GM18951 (cell line): Measurements from ENCODE around the gene PDXP.
A peak's percentile ranks its signal among the peaks of the same experiment; 100 is the strongest.
"Not testable (repeated sequence)": the region's sequence is repeated elsewhere in the genome, so short reads cannot be mapped to it uniquely, and the experiment has no call there.

ENCODE experiments used
- POLR2A ChIP-seq: IDR thresholded peaks from 4 replicates; pipeline ENCODE4 v1.6.1; 2011; ENCODE audit warnings: mild to moderate bottlenecking; ENCODE audit not compliant: insufficient read length, insufficient read depth; ENCODE audit errors: extremely low read depth
- in situ Hi-C: fragments of 300-500 bp; cut with MboI; formaldehyde crosslinking; loops from one replicate; pipeline ENCODE4 v1.12.0; 2022; ENCODE audit warnings: low sequenced_read_pairs, mixed read lengths, inconsistent platforms; ENCODE audit not compliant: unreplicated experiment

The PDXP gene

DNA sequence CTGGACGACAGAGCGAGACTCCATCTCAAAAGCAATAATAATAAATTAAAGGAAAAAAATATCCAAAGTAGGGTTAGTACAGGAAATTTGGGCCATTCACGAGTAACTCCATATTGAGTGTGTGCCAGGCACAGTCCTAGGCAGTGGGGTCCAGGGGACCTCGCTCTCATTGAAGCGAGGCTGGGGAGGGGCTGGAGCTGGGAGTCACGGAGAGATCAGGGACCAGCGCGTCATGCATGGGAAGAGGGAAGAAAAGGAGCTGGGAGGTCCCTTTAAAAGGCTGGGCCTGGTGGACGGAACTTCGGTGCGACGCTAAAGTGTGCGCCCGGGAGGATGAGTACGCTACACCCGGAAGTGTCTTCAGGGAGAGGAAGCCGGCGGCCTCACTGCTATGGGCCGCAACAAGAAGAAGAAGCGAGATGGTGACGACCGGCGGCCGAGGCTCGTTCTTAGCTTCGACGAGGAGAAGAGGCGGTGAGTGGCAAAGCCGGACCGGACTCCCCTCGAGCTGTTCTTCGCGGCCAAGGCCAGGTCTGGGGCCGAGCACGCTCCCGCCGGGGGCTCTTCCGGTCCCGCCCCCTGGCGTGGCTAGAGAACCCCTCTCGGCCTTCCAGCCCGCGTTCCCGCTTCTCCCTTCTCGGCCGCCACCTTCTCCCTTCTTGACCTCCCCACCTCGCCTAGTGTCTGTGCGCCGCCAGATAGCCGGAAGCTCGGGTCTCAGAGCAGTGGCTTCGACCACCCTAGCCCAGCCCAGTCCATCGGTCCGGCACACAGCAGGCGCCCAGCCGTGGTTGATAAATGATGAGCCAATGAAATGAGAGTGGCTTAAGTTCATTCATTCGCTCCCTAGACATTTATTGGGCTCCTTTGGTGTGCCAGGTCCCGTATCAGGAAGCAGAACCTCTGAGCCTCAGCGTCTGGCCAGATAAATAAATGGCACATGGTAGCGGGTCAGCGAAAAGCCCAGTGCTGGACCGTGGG lies 27.8 kb downstream of the PDXP start, which contains the start of gene NOL12:
Gene NOL12 (plus strand): TSS at position 342 of the 981 bp plus-strand sequence. CDS start 50 bp downstream, at position 392.
- in situ Hi-C loops = no loop called here
- peak; percentile 69 for TF ChIP-seq POLR2A

DNA sequence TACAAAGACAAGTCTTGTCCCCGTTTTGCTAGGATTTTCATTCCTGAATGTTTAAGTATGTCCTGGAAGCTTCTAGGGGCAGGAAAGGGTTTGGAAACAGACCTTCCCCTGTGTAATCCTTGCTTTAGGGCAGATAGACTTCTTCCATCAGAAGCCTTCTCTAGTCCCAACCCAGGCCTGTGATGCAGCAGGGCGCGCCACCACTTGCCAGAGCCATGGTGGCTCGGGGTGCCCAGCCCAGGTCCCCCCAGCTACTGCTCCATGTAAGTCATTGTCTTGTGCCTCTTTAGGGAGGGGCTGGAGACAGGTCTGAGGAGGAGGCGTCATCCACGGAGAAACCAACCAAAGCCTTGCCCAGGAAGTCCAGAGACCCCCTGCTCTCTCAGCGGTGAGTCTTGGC lies 31.9 kb downstream of the PDXP start:
- no peak for TF ChIP-seq POLR2A
- in situ Hi-C loops = no loop called here

DNA sequence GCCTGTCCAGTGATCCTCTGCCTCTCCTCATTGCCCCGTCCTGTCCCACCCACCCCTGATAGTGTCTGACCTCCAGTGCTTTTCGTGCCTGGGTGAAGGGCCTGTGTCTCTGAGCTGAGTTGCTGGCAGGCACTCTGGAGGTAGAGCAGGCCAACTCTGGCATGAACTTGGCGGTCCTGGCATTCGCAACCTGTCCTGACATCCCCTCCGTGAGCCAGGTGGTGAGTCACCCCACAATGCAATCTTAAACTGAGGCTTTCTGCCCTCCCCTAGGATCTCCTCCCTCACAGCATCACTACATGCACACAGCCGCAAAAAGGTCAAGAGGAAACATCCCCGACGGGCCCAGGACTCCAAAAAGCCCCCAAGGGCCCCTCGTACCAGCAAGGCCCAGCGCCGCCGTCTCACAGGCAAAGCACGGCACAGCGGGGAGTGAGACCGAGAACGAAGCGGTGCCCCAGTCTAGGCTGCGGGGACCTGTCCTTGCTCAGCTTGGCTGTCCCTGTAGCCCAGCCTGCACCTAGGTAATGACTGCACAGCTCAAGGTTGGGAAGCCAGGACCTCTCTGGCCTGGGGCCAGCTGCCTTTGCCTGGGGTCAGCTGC lies 32.5 kb downstream of the PDXP start:
- TF ChIP-seq POLR2A = no peak
- in situ Hi-C loops = no loop called here

DNA sequence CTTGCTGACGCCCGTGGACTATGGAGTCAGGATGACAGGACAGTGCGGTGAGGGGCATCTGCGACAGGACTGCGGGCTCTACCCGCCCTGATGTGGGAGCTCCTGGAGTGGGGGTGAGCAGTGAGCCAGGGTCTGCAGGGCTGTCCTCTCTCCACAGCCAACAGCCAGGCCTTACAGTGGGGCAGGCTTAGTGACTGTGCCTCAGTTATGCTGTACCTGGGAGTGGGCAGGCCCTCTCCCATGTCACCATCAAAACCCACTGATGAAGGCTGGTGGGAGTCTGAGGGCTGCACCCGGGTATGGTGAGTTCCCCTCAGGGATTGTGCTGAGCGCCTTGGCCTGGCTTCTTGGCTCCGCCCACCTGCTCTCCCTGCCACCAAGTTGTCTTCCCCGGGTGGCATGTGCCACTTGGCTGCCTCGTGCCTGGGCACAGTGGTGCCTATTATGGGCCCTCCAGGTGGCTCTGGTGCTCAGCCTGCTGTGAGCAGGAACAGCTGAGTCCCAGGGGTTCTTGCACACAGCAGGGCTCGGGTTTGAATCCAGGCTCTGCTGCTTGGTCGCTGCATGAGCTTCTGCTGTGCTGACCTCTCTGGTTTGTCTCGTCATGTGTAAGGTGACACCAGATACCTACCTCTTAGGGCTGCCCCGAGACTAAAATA lies 34.2 kb downstream of the PDXP start:
- TF ChIP-seq POLR2A = no peak
- in situ Hi-C loops = no loop called here

DNA sequence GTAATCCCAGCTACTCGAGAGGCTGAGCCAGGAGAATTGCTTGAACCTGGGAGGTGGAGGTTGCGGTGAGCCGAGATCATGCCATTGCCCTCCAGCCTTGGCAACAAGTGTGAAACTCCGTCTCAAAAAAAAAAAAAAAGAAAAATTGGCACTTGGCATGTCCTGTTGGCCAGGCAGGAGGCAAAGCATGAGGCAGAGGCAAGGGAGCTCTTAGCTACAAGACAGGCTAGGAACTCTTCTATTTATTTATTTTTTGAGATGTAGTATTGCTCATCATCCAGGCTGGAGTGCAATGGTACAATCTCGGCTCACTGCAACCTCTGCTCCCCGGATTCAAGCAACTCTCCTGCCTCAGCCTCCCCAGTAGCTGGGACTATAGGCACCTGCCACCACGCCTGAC lies 35.6 kb downstream of the PDXP start:
- in situ Hi-C loops = not testable (repeated sequence)

DNA sequence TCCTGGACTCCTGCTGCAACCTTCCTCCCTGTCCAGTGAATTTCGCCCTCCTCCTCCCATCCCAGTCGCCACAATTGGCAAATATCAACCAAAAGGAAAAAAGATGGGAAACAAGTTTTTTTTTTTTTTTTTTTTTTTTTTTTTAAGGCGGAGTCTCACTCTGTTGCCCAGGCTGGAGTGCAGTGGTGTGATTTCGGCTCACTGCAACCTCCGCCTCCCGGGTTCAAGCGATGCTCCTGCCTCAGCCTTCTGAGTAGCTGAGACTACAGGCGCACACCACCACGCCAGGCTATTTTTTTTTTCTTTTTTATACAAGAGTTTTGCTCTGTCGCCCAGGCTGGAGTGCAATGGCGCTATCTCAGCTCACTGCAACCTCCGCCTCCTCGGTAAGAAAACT lies 37.7 kb downstream of the PDXP start:
- in situ Hi-C loops = not testable (repeated sequence)

DNA sequence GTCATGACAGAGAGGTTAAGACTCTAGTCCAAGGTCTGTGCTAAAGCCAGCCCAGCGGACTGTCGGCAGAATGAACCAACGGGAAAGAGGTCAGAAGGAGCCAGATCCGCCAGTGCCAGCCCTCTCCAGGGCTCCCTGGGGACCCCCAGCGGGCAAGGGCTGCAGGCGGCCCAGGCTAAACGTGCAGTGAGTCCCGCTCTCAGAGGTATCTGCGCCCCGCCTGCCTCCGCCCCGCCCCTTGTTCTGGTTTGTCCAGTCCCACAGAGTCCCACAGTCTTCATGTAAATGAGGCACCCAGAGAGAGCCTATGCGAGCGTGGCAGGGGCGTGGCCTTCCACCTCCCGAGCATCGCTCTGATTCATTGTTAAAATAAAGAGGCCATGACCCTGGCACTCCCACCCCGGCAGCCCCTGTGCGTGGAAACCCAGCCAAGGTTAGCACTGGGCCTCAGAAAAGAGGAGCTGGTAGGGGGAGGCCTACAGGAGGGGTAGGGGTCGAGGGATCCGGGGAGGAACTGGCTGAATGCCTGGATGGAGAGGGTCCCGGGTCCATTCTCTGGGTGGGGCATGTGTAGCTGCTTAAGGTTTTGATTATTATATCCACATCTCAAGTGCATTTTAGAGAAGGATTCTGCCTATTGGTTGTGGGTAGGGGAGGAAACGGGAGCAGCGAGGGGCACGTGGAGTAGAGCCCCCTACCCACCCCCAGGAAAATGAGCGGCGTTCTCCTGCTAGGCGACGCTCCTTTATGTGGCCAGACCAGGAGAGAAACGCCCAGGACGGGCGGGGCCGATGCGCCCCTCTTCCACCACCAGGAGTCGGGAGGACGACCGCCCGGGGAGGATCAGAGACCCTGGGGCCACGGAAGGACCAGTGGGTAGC lies 38.4 kb downstream of the PDXP start, which contains the start of gene TRIOBP:
Gene TRIOBP (plus strand): TSS at position 392 of the 881 bp plus-strand sequence. CDS start 4,318 bp downstream, outside the sequence.
- TF ChIP-seq POLR2A = no peak
- in situ Hi-C loops = no loop called here

DNA sequence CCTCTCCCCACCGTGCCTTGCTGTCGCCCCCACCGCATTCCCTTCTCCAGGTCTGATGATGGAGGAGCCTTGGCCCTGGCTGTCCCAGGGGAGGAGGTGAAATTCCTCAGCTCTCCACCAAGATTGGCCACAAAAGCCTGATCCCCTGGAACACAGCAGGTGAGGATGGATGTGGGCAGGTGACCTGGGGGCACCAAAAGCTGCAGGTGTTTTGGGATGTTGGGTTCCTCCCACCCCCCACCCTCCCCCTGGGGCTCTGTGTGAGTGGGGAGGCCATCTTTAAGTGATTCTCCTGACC lies 39.0 kb downstream of the PDXP start:
- no peak for TF ChIP-seq POLR2A
- in situ Hi-C loops = no loop called here

DNA sequence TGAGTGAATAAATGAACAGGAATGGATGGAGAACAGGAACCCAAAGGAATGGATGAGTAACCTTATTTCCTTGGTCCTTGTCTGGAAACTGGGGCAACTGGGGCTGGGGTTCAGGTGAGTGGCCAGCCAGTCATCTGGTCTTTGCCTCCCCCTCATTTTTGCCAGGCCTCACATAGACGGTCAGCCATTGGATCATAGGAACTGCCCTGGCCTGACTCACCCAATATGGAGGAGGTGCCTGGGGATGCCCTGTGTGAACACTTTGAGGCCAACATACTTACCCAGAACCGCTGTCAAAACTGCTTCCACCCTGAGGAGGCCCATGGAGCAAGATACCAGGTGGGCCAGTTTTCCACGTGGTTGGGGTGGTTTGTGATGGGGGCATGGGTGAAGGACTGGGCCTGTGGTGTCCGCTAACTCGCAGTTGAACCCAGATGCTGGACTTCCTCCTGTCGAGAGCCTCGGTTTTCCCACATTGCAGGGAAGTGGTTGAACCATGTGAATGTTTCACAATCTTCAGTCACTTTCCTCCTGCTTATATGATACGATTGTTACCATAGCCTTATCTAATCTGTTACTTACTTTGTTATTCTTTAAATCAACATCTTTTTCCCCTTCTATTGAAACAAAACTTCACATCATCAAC lies 42.7 kb downstream of the PDXP start:
- in situ Hi-C loops = no loop called here

DNA sequence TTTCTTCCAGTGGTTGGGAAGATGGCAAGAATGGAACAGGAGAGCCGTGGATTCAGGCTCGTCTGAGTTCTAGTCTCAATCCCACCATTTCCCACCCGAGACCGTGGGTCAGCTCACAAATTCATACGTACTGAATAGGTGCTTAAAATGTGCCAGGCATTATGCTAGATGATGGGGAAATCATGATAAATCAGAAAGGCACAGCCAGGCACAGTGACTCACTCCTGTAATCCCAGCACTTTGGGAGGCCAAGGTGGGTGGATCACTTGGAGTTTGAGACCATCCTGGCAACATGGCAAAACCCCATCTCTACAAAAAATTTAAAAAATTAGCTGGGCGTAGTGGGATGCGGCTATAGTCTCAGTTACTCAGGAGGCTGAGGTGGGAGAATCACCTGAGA lies 45.4 kb downstream of the PDXP start:
- in situ Hi-C loops = no loop called here
- no peak for TF ChIP-seq POLR2A

More for the DNA sequence above, 42.7 kb downstream of the PDXP start:
- no peak for TF ChIP-seq POLR2A

DNA sequence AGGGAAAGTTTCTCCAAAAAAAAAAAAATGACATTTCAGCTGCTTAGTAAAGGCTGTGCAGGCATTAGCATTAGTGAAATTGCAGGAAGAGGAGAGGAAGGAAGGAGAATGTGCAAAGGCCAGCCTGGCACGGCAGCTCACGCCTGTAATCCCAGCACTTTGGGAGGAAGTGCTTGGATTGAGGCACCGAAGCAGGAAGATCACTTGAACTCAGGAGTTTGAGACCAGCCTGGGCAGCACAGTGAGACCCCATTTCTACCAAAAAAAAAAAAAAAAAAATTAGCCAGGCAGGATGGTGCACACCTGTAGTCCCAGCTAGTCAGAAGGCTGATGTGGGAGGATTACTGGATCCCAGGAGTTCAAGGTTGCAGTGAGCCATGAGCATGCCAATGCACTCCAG lies 46.1 kb downstream of the PDXP start:
- in situ Hi-C loops = no loop called here
- no peak for TF ChIP-seq POLR2A

DNA sequence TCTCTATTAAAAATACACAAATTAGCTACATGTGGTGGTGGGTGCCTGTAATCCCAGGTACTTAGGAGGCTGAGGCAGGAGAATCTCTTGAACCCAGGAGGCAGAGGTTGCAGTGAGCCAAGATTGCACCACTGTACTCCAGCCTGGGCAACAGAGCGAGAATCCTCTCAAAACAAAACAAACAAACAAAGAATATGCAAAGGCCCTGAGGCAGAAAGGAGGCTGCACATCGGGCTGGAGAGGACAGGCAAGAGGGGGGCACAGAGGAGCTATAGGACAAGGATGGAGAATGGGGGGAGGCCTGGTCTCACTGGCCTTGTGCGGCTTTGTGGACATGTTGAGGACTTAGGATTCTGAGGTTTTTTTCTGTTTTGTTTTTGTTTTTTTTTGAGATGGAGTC lies 46.7 kb downstream of the PDXP start:
- TF ChIP-seq POLR2A = no peak
- in situ Hi-C loops = no loop called here
